Muscle layer of duodenum (tissue), 2 donors: ENCODE results near the gene ZNF275.

Experiments used
- H3K27ac ChIP-seq: one replicate; pipeline ENCODE4 v1.7.0; 2013; ENCODE audit warnings: mild to moderate bottlenecking, low read length
- H3K27me3 ChIP-seq: one replicate; pipeline ENCODE4 v1.7.0; 2013; ENCODE audit warnings: low read depth, mild to moderate bottlenecking, control low read depth, low read length
- H3K36me3 ChIP-seq, 2 donors: one replicate each; pipeline ENCODE4 v1.7.0; 2013; ENCODE audit warnings: low read length in 2 of 2, control low read depth in 1 of 2, mild to moderate bottlenecking in 1 of 2; ENCODE audit not compliant: insufficient read depth in 2 of 2, control insufficient read depth in 1 of 2
- H3K4me1 ChIP-seq, 2 donors: one replicate each; pipeline ENCODE4 v1.7.0; 2013; ENCODE audit warnings: low read length in 2 of 2, mild to moderate bottlenecking in 2 of 2, control low read depth in 1 of 2, moderate library complexity in 1 of 2; ENCODE audit not compliant: insufficient read depth in 2 of 2, control insufficient read depth in 1 of 2
- H3K4me3 ChIP-seq, 2 donors: one replicate each; pipeline ENCODE4 v1.7.0; 2013; ENCODE audit warnings: low read length in 2 of 2, low read depth in 1 of 2, mild to moderate bottlenecking in 1 of 2
- H3K9me3 ChIP-seq, 2 donors: one replicate each; pipeline ENCODE4 v1.7.0; 2013; ENCODE audit warnings: low read length in 2 of 2, control low read depth in 1 of 2, mild to moderate bottlenecking in 1 of 2; ENCODE audit not compliant: control insufficient read depth in 1 of 2
- donor health status: healthy.

Gene ZNF275

GRCh38 chrX:153392642-153393321 lies 58.8 kb downstream of the ZNF275 start:
- H3K4me3 ChIP-seq: no peak overlapping the region
- H3K4me1 ChIP-seq: no peaks in the 10 kb centered on the region
- H3K27me3 ChIP-seq: no peaks in the 10 kb centered on the region
- no peaks in the 10 kb centered on the region for H3K9me3 ChIP-seq
- no peak overlapping the region for H3K27ac ChIP-seq
- no peaks in the 10 kb centered on the region for H3K36me3 ChIP-seq

GRCh38 chrX:153394612-153395011 lies 60.7 kb downstream of the ZNF275 start:
- H3K9me3 ChIP-seq: no peaks in the 10 kb centered on the region
- H3K27me3 ChIP-seq: no peaks in the 10 kb centered on the region
- H3K27ac ChIP-seq: no peak overlapping the region
- no peaks in the 10 kb centered on the region for H3K4me1 ChIP-seq
- H3K36me3 ChIP-seq: no peaks in the 10 kb centered on the region
- no peak overlapping the region for H3K4me3 ChIP-seq

DNA sequence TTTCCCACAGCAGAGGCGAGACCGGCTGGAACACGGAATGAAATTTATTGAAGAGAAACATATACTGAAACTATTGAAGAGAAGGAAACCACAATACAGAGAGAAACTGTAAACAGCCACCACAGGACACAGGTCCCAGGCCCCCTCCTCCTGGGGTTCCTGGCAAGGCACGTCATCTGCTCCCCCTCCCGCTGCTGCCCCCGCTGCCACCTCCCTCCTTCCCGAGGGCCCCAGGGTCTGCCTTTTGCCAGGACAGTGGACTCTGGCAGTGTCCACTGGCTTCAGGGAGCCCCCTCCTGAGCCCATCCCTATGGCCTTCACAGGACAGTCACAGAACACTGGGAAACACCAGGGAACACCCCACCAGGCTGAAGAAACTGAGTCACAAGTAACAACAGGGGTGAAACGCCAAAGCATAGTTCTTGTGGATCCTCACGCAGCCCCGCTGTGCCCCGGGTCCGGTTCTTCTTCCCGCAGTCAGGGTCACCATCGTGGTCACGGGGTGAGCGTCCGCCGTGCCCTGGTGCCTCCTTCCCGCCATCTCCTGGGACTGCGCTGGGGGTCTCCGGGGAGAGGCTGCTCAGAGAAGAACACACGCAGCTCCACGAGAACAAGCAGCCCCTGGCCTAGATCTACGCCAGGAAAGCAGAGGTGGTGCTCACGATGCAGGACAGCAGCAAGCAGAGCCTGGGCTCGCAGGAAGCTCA lies 61.8 kb downstream of the ZNF275 start:
- Histone ChIP-seq H3K4me1 (no peaks in the 10 kb centered on the region), H3K9me3 (no peaks in the 10 kb centered on the region), H3K27ac (no peak overlapping the region), H3K4me3 (no peak overlapping the region), H3K36me3 (no peaks in the 10 kb centered on the region), H3K27me3 (no peaks in the 10 kb centered on the region)

- H3K27me3 ChIP-seq: no peaks in the 10 kb centered on the region
- H3K4me3 ChIP-seq: no peak overlapping the region
- H3K4me1 ChIP-seq: no peaks in the 10 kb centered on the region
- no peaks in the 10 kb centered on the region for H3K9me3 ChIP-seq
- no peak overlapping the region for H3K27ac ChIP-seq
- no peaks in the 10 kb centered on the region for H3K36me3 ChIP-seq
Measured at GRCh38 chrX:153396320-153397195, 62.6 kb downstream of the ZNF275 start.

DNA sequence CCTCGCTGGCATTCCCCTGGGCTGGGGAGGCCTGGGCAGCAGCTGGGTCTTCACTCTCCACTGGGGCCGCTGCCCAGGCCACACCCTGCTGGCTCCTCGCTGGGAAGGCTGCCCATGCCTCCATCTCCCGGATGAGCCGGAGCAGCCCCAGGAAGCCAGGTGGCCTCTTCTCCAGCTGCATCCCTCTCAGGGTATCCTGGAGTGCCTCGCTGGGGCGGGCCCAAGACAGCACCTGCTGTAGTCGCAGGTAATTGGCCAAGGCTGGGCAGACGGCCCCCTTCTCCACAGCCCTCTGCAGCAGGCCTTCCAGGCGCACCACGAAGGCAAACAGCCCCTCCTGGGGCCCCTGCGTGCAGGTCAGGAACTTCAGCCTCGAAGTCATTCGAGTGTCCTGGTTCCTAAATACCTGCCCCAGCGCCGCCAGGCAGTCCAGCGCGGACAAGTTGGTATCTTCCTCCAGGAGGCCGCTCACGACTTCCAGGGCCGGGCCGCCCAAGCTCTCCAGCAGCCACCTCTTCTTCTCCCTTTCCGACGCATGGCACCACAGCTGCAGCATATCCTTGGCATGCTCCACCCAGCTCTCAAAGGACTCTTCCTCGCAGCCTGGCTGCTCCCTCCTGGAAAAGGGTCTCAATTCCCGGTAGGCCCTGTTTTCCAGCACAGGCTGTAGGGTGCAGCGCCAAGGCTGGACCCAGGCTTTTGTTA lies 63.5 kb downstream of the ZNF275 start:
- Histone ChIP-seq H3K9me3 (no peaks in the 10 kb centered on the region), H3K4me3 (no peak overlapping the region), H3K27ac (no peak overlapping the region), H3K4me1 (no peaks in the 10 kb centered on the region), H3K27me3 (no peaks in the 10 kb centered on the region), H3K36me3 (no peaks in the 10 kb centered on the region)

- Histone ChIP-seq H3K4me1 (no peaks in the 10 kb centered on the region), H3K9me3 (no peaks in the 10 kb centered on the region), H3K36me3 (no peaks in the 10 kb centered on the region), H3K4me3 (no peak overlapping the region), H3K27me3 (no peaks in the 10 kb centered on the region), H3K27ac (no peak overlapping the region)
Measured at GRCh38 chrX:153398275-153398960, 64.5 kb downstream of the ZNF275 start.

DNA sequence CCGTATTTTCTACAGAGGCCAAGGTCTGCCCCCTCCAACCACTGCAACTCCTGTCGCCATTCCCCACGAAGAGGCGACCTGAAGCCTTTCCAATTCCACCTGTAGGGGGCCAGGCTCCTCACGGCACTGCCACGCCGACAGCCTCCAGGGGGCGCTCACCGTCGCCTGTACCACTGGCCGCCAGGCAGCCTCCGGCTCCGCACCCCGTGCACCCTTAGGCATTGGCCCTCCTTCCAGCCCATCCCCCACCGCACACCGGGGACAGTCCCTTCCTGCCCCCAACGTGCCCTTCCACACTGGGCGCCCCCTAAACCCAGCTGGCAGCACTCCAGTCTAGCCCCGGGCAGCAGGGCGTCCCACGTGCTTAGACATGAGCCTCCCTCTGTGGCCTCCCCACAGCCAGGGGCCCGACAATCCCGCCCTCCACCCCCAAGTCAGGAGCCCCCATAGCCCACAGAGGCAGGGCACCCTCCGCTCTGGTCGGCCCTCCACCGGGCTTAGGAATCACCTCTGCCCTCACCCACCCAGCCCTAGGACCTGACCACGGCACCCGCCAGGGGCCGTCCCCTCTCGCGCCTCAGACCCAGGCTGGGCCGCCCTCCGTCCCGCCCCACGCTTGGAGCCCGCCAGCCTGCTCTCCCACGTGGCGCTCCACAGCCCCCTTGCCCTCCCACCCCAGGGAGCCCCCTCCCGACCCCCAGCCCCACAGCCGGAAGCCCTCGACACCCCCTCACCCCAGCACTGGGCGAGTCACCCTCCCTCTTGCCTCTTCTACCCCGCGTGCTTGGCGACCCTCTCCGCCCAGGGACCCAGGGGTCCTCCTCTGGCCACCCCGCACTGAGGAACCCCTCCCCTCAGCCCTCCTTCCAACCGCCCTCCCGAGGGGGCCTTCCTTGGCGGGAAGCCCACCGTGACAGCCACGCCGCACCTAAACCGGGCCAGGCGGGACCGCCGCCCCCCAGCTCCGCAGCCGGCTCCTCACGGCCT lies 66.5 kb downstream of the ZNF275 start:
- H3K4me3 ChIP-seq: no peak overlapping the region

GRCh38 chrX:153401133-153401764 lies 67.3 kb downstream of the ZNF275 start, which contains the start of gene PNMA6E:
Gene PNMA6E (minus strand): TSS chrX:153401350. CDS start chrX:153398849, 2,501 bp downstream.
- no peak within 1 kb of the TSS for H3K27ac ChIP-seq
- H3K4me1 ChIP-seq: no peaks in the 10 kb centered on the region
- H3K36me3 ChIP-seq: no peaks in the 10 kb centered on the region
- no peaks in the 10 kb centered on the region for H3K9me3 ChIP-seq
- no peak within 1 kb of the TSS for H3K4me3 ChIP-seq
- no peaks in the 10 kb centered on the region for H3K27me3 ChIP-seq

More for the DNA sequence above, 66.5 kb downstream of the ZNF275 start:
- H3K4me1 ChIP-seq: no peaks in the 10 kb centered on the region
- no peak overlapping the region for H3K27ac ChIP-seq
- no peaks in the 10 kb centered on the region for H3K9me3 ChIP-seq
- no peaks in the 10 kb centered on the region for H3K27me3 ChIP-seq
- no peaks in the 10 kb centered on the region for H3K36me3 ChIP-seq
